ENCODE data around the gene SENP7.

SENP7 gene

DNA sequence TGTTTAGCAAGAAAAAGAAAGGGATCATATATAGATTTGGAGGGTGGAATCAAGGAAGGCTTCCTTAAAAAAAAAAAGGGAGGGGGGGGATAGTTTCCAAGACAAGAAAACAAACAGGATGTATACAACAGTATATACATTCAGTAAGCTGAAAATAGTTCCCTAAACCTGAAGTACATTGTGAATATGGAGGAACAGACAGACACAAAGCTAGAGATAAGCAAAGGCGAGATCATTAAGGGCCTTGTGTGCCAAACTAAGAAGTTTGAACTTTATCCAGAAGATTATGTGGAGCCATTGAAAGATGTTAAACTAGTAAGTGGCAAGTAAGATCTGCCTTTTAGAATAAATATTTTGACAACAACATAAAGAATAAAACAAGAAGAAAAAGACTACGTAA lies 99.4 kb downstream of the SENP7 start:
- no peak for DNase-seq
- TF ChIP-seq, protein P1, sequence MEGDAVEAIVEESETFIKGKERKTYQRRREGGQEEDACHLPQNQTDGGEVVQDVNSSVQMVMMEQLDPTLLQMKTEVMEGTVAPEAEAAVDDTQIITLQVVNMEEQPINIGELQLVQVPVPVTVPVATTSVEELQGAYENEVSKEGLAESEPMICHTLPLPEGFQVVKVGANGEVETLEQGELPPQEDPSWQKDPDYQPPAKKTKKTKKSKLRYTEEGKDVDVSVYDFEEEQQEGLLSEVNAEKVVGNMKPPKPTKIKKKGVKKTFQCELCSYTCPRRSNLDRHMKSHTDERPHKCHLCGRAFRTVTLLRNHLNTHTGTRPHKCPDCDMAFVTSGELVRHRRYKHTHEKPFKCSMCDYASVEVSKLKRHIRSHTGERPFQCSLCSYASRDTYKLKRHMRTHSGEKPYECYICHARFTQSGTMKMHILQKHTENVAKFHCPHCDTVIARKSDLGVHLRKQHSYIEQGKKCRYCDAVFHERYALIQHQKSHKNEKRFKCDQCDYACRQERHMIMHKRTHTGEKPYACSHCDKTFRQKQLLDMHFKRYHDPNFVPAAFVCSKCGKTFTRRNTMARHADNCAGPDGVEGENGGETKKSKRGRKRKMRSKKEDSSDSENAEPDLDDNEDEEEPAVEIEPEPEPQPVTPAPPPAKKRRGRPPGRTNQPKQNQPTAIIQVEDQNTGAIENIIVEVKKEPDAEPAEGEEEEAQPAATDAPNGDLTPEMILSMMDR (IDR thresholded peaks at IDR 0.05; ENCODE audit: low read depth, low read length): no peak
- Histone ChIP-seq H3K27ac (no peak overlapping the region), H3K36me3 (no peaks in the 10 kb centered on the region), H3K4me3 (ENCODE audit: low read depth, low read length) (no peak overlapping the region), H3K9me3 (ENCODE audit: severe bottlenecking) (no peaks in the 10 kb centered on the region), H3K27me3 (ENCODE audit: insufficient read depth, low read depth, severe bottlenecking) (no peaks in the 10 kb centered on the region)

DNA sequence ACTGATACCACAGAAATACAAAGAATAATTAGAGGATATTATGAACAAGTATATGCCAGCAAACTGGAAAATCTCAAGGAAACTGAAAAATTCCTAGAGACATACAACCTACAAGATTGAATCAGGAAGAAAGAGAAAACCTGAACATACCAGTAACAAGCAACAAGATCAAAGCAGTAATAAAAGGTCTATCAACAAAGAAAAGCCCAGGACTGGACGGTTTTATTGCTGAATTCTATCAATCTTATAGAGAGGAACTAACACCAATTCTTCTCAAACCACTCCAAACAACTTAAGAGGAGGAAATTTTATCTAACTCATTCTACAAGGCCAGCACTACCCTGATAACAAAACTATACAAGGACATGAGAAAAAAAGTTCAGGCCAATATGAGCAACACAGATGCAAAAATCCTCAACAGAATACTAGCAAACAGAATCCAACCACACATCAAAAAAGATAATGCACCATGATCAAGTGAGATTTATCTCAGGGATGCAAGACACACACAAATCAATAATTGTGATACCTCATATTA lies 121.5 kb downstream of the SENP7 start:
- DNase-seq: no peak
- TF ChIP-seq, protein P1 (IDR thresholded peaks at IDR 0.05; ENCODE audit: low read depth, low read length): no peak
- H3K27me3 ChIP-seq (ENCODE audit: insufficient read depth, low read depth, severe bottlenecking): no peaks in the 10 kb centered on the region
- peaks cover 3% of the 10 kb centered on the region; the same call in 1 of the 2 replicates for H3K36me3 ChIP-seq
- peaks cover 5% of the 10 kb centered on the region for H3K9me3 ChIP-seq (ENCODE audit: severe bottlenecking)
- H3K4me3 ChIP-seq (ENCODE audit: low read depth, low read length): no peak overlapping the region
- no peak overlapping the region for H3K27ac ChIP-seq

DNA sequence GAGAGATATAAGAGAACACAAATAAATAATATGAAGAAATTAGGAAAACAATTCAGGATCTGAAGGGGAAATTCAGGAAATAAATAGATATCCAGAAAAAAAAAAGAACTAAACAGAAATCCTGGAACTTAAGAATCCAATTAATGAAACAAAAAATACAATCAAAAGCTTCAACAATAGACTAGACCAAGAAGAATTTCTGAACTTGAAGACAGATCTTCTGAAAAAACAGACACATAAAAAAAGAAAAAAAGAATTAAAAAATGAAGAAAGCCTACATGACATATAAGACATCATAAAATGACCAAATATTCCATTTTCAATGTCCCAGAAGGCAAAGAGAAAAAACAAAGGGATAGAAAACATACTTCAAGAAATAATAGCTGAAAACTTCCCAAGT lies 124.3 kb downstream of the SENP7 start:
- DNase-seq: no peak
- no peak overlapping the region for H3K27ac ChIP-seq
- H3K4me3 ChIP-seq (ENCODE audit: low read depth, low read length): no peak overlapping the region
- TF ChIP-seq, protein P1 (IDR thresholded peaks at IDR 0.05; ENCODE audit: low read depth, low read length): no peak
- H3K36me3 ChIP-seq: no peaks in the 10 kb centered on the region
- peaks cover 5% of the 10 kb centered on the region for H3K9me3 ChIP-seq (ENCODE audit: severe bottlenecking)
- no peaks in the 10 kb centered on the region for H3K27me3 ChIP-seq (ENCODE audit: insufficient read depth, low read depth, severe bottlenecking)

DNA sequence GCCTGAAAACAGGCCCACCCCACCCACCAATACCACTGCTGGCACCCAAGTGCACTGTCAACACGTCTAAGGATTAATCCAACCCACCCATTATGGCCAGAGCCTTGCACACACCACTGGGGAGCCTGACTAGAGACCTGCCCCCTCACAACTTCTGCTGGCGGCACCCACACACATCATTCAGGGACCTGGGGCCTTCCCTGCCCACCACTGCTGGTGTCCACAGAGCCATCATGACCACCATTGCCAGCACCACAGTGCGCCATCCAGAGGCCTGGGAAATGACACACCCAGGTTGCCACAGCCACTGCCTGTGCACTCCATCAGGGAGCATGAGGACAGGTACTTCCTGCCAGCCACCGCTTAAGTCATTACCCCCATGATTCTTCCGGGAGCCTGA lies 125.7 kb downstream of the SENP7 start:
- Histone ChIP-seq H3K27me3 (ENCODE audit: insufficient read depth, low read depth, severe bottlenecking) (no peaks in the 10 kb centered on the region), H3K9me3 (ENCODE audit: severe bottlenecking) (peaks cover 3% of the 10 kb centered on the region), H3K36me3 (no peaks in the 10 kb centered on the region), H3K4me3 (ENCODE audit: low read depth, low read length) (no peak overlapping the region), H3K27ac (no peak overlapping the region)
- DNase-seq: no peak
- TF ChIP-seq, protein P1 (IDR thresholded peaks at IDR 0.05; ENCODE audit: low read depth, low read length): no peak

DNA sequence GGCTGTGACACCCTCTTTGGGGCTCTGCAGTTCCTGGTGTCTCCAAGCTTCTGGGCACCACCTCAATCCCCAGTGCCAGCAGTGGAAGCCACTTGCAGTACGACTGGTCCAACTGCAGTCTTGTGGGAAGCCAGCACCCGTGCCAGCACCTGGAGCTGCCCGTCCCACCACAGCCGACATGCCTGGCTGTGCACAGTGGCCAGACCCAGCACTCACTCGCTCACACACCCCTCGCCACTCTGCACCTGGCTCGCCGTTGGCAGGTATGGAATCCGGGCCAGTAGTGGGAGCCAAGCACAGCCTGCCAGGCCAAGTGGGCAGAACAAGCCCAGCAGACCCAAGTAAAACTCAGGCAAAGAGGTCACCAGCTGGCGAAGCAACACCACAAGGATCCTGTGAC lies 128.6 kb downstream of the SENP7 start:
- no peak overlapping the region for H3K27ac ChIP-seq
- TF ChIP-seq, protein P1 (IDR thresholded peaks at IDR 0.05; ENCODE audit: low read depth, low read length): no peak
- no peak overlapping the region for H3K4me3 ChIP-seq (ENCODE audit: low read depth, low read length)

DNA sequence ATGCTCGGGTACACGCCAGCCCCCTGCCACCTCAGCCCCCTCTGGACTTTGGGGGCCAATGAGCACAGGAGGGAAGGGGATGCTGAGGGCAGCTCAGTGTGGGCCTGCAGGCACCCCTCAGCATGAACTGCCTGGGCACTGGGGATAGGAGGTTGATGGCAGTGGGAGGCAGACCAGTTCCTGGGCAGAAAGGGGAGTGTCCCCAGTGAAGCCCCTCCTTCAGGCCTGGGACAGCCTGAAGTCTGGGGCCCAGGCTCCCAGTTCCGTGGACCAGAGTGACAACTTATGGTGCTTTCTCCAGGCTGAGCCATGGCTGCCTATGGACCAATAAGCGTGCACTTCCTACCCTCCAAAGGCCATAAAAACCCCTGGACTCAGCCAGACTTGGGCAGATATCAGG lies 129.4 kb downstream of the SENP7 start:
- Histone ChIP-seq H3K27ac (no peak overlapping the region), H3K4me3 (ENCODE audit: low read depth, low read length) (no peak overlapping the region), H3K9me3 (ENCODE audit: severe bottlenecking) (no peaks in the 10 kb centered on the region), H3K36me3 (no peaks in the 10 kb centered on the region), H3K27me3 (ENCODE audit: insufficient read depth, low read depth, severe bottlenecking) (no peaks in the 10 kb centered on the region)
- TF ChIP-seq, protein P1 (IDR thresholded peaks at IDR 0.05; ENCODE audit: low read depth, low read length): no peak
- no peak for DNase-seq

More for the DNA sequence above, 128.6 kb downstream of the SENP7 start:
- no peak for DNase-seq
- Histone ChIP-seq H3K36me3 (no peaks in the 10 kb centered on the region), H3K27me3 (ENCODE audit: insufficient read depth, low read depth, severe bottlenecking) (no peaks in the 10 kb centered on the region), H3K9me3 (ENCODE audit: severe bottlenecking) (peaks cover 3% of the 10 kb centered on the region)

All from WERI-Rb-1 (cell line).